GM10248 (cell line): ENCODE data around the gene WWC2.
"Not testable (repeated sequence)": the region's sequence is repeated elsewhere in the genome, so short reads cannot be mapped to it uniquely, and the experiment has no call there.

Experiments used
- CTCF ChIA-PET: fragments of 300-600 bp; sonication (Branson Sonifier 250); formaldehyde crosslinking; extraction: SDS; loops from one replicate; lab custom pipeline; 2021; ENCODE audit warnings: antibody characterized with exemption; lab: Yijun Ruan, JAX
- POLR2A ChIA-PET: fragments of 350-650 bp; sonication (Branson Sonifier 250); formaldehyde crosslinking; extraction: SDS; loops from one replicate; lab custom pipeline; 2020; ENCODE audit warnings: antibody characterized with exemption; lab: Yijun Ruan, JAX
- DNase-seq: peaks from one replicate; pipeline ENCODE4 v3.0.0; 2012; ENCODE audit errors: extremely low spot score
- CTCF ChIP-seq: IDR thresholded peaks from 2 replicates; pipeline ENCODE4 v1.5.1; 2012; ENCODE audit warnings: mild to moderate bottlenecking, low read depth; ENCODE audit errors: extremely low read depth, missing control alignments, control extremely low read depth

Gene WWC2

DNA sequence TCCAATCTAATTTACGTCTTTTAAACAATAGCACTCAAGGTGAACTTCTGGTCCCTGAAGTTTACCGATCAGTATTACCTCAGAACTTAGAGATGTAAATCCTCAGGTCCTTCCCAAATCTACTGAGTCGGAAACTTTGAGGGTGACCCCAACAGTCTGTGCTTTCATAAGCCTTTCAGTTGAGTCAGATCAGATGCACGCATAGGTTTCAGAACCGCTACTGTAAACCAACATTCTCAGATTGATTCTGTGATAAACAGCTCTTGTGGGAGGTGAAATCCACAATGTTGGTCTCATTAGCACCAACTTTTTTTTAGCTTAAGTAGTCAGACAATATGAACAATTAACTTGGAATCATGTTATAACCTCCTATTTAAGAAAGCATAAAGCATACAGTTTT lies 86.0 kb downstream of the WWC2 start:
- POLR2A ChIA-PET = no interaction called here
- CTCF ChIA-PET = interaction anchor here (1.4 to 1.6 kb wide), 2 partner anchors 9 to 77 kb away, joined by 3 to 4 read pairs; no protein-coding TSS in a partner anchor
- no peak for DNase-seq
- no peak for TF ChIP-seq CTCF

DNA sequence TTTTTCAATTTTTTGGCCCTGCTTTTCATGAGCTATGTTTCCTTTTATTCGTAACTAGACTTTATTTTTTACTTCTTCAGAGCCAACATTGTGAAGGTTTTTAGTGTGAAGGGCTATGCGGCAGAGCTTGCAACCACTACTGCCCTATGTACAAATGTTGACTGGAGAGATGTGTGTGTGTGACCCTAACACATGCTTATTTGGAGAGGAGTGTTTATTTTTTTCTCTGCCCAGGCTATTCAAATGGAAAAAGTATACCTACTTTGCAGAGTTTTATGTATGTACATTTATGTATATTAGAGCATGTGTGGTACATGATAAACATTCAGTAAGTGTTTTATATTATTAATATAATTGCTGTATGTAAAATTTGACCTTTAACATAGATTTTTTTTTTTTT lies 86.5 kb downstream of the WWC2 start:
- CTCF ChIA-PET = interaction anchor here (1.4 to 1.6 kb wide), 2 partner anchors 9 to 77 kb away, joined by 3 to 4 read pairs; no protein-coding TSS in a partner anchor
- POLR2A ChIA-PET = no interaction called here
- no peak for DNase-seq
- no peak for TF ChIP-seq CTCF

DNA sequence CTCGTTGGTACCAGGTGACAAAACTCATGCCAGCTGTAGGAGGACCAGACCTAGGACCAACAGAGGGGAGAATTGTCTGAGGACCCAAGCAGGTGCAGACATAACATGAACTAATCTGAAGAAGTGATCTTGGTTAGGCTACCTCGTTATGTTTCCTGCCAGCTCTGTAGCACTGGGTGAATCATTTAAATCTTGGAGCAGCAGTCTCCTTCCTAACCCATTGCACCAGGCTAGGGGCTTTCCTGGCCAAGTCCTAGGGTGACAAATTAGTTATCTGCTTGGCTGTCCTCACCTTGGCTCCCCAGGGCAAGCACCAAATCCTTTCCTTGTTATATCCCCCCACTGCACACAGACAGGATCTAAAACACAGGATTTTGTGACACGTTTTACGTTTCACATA lies 87.8 kb downstream of the WWC2 start:
- CTCF ChIA-PET = no interaction called here
- TF ChIP-seq CTCF = no peak
- no peak for DNase-seq
- POLR2A ChIA-PET = no interaction called here

DNA sequence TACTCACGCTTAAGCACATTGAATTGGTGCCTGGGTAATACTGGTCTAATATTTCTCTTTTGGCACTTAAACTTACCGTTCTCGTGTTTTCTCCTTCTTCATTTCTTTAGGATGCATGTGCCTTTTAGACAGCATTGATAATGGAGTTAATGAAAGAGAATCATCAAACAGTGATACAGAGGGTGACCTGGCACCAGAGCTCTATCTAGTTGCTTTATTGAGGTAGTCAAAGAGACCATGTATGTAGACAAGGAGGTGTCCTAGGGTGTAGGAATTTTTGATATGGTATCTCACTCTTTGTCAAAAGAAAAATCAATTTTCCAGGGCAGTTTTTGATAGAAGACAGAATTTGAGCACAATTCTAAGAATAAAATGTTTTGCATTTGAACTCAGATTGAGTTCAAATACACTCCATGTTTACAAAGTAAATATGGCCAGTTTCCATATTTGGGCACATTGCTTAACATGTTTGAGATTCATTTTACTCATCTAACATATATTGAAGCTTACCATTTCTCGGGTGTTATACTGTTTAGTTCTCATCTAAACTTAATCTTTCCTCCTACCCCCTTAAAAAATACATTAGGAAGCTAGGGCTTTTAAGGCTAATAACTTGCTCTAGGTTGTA lies 92.0 kb downstream of the WWC2 start:
- TF ChIP-seq CTCF = no peak
- DNase-seq = no peak
- POLR2A ChIA-PET = no interaction called here
- CTCF ChIA-PET = no interaction called here

GRCh38 chr4:183191630-183192029 lies 92.6 kb downstream of the WWC2 start:
- DNase-seq = no peak
- POLR2A ChIA-PET = no interaction called here
- CTCF ChIA-PET = no interaction called here
- TF ChIP-seq CTCF = no peak

DNA sequence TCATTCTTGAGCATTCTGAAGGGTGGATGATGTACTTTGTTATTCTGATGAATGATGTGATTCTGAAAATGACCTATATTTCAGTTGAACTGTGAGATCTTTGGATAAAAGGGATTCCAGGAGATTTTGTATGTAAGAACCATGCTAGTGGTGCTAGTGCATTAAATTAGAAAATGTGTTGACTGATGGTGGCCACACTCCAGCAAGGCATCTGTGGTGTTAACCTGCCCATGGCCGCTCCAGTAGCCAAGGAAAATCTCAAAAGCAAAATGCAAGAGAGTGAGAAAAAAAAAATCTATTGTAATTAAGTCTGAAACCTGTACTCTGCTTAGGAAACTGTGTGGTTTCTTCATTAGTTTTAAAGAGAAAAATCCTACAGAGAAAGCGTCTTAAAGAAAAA lies 93.5 kb downstream of the WWC2 start:
- POLR2A ChIA-PET = no interaction called here
- TF ChIP-seq CTCF = no peak

DNA sequence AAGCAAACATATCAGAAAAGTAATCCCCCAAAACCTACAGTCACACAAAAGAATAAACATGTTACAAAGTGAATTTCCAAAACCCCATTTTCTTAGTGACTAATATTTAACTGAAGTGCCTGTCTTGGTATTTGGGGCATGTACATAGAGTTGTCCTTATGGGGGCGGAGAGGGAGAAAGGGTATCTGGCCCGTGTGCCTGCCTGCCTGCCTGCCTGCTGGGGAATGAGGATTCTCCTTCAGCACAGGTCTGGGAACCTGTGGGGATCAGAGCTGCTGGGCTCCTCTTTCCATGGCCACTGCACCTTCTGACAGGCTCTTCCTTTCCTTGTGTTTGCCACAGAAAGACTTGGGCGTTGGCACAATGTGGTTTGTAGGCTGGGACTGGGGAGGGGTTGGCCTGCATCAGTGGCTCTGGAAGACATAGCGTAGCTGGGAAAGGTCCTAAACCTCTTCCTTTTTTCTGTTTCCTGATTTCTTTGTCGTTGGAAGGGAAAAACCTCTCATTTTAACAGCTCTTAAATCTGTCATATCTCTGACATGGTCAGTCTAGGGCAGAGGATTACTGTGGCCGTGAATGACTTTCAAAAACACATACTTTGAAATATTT lies 94.8 kb downstream of the WWC2 start:
- CTCF ChIA-PET = interaction anchor here (1.7 kb wide), 1 partner anchor 14 kb away, joined by 5 read pairs; no protein-coding TSS in a partner anchor
- POLR2A ChIA-PET, DNase-seq: not testable (repeated sequence)

More for the DNA sequence above, 93.5 kb downstream of the WWC2 start:
- no peak for DNase-seq
- CTCF ChIA-PET = no interaction called here
